GM21515 (cell line): Measurements from ENCODE around the gene RNF214.
"Not testable (repeated sequence)": the region's sequence is repeated elsewhere in the genome, so short reads cannot be mapped to it uniquely, and the experiment has no call there.

Experiments
- ATAC-seq: cut with Tn5 transposase; IDR thresholded peaks from one replicate; pipeline ENCODE4 v1.9.1; 2021; ENCODE audit not compliant: unreplicated experiment

The RNF214 gene

DNA sequence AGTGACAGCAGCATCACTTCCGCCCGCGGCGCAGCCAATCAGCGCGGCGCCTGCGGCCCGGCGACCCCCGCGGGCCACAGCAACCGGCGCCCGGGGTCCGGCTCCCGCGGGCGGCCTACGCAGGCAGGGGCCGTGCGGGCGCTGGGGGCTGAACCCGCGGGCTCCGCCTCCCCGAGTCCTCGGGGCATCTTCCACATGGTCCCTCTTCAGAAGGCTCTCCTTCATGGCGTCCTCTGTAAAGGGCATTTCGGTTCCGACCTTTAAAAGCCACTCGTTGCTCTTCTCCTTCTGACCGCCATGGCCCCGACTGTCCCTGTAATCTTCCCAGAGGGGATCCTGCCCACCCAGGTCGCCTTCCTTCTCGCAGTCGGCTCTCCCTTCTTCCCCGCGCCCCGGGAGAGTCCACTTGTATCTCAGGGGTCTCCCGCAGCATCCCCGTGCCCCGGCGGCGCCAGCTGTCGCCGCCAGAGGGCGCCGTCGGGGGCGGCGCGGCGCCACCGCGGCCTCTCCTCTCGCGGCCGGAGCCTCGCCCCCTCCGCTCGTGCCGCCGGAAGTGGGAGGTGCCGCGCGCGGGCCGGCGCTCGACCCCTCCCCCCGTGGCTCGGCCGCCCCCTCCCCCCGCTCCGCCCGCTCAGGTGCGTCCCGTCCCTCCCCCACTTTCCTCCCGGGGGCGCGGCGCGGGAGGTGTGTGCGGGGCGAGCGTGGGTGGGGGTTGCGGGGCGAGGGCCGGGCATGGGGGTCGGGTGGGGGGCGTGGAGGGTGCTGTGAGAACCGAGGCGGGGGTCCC lies at the start of gene RNF214:
RNF214 (plus strand) TSS at position 580 of the 787 bp plus-strand sequence. CDS start 1,602 bp downstream, outside the sequence.
- ATAC-seq = peak; percentile 67

DNA sequence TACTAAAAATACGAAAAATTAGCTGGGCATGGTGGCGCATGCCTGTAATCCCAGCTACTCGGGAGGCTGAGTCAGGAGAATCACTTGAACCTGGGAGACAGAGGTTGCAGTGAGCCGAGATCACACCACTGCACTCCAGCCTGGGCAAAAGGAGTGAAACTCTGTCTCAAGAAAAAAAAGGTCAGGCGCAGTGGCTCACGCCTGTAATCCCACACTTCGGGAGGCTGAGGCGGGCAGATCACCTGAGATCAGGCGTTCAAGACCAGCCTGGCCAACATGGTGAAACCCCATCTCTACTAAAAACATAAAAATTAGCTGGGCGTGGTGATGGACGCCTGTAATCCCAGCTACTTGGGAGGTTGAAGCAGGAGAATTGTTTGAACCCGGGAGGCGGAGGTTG lies 49.3 kb upstream of the RNF214 start:
- not testable (repeated sequence) for ATAC-seq

GRCh38 chr11:117183724-117184349 lies 48.6 kb upstream of the RNF214 start:
- no peak for ATAC-seq

GRCh38 chr11:117185736-117186430 lies 46.6 kb upstream of the RNF214 start:
- ATAC-seq = no peak

DNA sequence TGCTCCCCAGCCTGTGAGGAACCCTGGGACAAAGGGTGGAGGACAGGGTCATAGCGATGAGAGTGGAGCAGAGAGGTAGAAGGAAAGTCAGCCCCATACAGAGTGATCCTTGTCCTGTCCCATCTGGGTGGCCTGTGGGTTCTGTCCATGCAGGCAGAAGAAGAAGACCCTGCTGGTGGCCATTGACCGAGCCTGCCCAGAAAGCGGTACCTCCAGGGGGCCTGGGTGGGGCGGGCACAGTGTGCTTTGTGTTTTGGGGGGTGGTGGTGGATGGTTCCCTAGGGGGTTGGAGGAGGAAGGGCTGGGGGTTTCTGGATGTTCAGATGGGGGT lies 46.1 kb upstream of the RNF214 start:
- ATAC-seq = no peak

DNA sequence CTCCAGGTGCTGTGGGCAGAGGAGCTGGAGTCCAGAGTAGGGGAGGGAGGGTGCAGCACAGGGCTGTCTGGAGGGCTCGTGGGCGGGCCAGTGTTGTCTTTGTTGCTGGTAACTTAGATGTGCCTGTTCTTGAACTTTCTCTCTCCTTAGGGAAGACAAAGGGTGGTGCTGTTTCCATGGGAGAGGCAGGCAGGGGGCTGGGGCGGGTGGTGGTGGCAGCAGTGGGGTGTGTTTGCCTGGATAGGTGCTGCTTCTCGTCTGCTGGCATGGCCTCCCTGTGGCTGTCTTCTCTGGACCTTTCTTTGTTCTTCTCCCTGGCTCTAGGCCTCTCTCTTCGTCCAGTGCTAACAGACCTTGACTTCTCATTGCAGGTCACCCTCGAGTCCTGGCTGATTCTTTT lies 45.5 kb upstream of the RNF214 start:
- ATAC-seq = no peak

DNA sequence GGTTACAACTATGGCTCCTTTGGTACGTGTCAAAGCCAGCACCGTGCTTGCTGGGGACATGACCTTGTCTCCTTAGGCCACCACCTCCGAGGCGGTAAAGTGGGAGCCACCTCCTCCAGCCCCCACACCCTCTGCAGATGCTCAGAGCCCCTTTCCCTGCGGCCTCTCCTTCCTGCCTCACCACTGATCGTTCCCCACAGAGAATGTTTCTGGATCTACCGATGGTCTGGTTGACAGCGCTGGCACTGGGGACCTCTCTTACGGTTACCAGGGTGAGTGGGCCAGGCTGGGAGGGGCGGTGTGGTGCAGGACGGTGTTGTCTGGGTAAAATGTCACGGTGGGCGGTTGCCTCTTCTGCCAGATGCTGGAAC lies 45.1 kb upstream of the RNF214 start:
- ATAC-seq = no peak

DNA sequence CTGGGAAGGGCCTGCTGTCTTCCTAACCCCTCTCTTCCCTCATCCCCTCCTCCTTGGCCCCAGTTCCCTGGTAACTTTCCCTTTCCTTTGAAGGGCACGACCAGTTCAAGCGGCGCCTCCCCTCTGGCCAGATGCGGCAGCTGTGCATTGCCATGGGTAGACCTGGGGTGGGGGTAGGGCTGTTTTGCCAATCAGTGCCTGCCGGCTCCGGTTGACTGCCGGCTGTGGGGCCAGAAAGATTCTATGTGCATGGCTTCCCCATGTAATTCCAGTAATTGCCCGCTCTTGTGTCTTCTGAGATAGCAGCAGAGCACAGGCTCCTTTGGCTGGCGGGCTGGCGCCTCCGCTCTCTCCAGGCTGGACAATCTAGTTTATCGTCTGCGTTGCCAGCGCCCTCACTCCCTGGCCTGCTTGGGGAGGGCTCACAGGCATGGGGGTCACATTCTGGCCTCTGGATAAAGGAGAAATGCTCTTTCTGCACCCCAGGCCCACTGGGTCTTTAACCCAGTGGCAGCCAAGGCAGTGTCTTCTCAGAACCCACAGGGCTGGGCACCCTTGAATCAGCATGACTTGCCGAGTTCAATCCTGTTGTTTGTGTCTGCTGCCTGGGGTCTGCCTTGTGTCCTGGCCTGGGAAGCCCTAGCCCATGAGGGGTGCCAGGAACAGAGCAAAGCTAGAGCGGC lies 44.5 kb upstream of the RNF214 start:
- ATAC-seq = no peak

GRCh38 chr11:117188620-117189081 lies 43.8 kb upstream of the RNF214 start:
- no peak for ATAC-seq

GRCh38 chr11:117189191-117189940 lies 43.1 kb upstream of the RNF214 start:
- peak; percentile 51 for ATAC-seq

GRCh38 chr11:117189941-117190544 lies 42.4 kb upstream of the RNF214 start:
- no peak for ATAC-seq

DNA sequence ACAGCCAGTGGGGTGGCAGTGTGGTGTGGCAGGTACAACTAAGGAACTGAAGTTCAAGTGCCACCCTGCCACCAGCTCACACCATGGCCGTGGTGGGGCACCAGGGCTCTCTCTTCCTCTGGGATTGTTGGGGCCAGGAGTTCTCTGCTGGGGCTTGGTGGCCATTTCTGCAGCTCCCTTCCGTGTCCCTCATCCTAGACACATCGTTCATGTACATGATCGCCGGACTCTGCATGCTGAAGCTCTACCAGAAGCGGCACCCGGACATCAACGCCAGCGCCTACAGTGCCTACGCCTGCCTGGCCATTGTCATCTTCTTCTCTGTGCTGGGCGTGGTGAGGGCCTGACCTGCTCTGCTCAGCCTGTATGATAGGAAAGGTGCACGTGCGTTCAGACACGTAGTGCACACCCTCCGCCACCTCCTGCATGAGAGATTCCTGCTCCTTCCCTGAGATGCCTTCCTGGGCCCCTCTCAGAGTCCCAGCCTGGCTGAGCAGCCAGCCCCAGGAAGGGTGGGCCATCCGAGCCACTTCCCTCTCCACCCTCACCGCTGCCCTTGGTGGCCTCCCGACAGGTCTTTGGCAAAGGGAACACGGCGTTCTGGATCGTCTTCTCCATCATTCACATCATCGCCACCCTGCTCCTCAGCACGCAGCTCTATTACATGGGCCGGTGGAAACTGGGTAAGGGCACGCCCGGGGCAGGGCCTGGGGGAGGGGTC lies 40.6 kb upstream of the RNF214 start:
- no peak for ATAC-seq

DNA sequence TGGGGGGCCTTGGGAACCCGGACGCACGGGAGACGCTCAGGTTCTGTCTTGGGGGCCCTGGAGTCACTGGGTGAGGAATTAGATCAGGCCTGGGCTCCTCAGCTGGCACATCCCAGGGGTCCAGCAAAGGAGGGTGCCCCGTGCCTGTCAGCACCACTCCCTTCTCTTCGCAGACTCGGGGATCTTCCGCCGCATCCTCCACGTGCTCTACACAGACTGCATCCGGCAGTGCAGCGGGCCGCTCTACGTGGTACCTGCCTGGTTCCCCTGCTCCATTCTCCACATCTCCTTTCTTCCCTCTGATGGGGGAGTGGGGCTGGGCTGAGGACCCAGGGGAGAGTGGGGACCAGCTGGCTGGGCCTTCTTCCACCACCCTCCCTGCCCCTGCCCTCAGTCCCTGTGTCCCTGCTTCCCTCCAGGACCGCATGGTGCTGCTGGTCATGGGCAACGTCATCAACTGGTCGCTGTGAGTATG lies 40.0 kb upstream of the RNF214 start:
- no peak for ATAC-seq

DNA sequence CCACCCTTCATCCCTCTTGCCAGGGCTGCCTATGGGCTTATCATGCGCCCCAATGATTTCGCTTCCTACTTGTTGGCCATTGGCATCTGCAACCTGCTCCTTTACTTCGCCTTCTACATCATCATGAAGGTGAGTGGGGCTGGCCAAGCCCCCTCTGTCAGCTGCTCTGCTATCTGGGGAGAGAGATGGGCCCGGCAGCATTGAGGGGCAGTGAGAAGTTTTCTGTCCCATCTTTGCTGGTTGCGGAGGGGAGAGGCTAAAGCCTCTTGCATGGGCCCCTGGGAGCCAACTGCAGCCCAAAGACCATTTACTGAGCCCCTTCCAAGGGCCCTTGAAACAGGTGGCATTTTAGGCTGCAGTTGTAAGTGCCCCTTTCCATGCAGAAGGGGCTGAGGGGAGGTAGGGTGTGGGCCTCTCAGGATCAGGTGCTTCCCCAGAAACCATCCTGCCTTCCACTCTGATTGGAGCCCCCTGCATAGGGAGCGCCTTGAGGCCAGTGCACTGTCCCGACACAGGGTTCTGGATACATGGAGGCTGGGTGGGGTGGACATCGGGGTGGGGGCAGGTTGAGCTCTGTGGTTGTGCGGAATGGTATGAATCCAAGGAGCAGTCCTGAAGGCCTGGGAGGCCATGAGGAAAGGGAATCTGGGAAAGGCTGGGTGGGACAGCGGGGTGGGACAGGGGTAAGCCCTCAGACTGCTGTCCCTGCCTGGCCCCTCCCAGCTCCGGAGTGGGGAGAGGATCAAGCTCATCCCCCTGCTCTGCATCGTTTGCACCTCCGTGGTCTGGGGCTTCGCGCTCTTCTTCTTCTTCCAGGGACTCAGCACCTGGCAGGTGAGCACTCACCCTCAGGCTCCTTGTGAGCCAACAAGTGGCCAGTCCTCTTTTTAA lies 39.1 kb upstream of the RNF214 start:
- no peak for ATAC-seq

- ATAC-seq = no peak
Measured at GRCh38 chr11:117194267-117194666, 38.2 kb upstream of the RNF214 start.

DNA sequence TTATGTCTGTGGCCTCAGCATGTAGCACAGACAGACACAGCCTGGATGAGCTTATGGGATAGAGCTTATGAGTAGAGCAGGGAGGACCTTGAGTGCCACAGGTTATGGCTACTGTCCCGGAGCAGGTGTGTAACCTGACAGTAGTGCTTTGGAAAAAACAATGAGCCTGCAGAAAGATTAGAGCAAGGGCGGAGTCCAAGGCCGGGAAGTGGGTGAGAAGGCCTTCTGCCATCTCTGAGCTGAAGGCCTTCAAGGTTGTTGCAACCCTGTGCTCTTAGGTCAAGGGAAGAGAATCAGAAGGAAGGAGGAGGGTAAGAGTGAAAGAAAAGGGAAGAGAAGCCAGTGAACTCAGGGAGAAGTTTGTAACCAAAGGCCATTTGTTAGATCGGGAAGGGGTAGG lies 37.2 kb upstream of the RNF214 start:
- ATAC-seq = no peak

DNA sequence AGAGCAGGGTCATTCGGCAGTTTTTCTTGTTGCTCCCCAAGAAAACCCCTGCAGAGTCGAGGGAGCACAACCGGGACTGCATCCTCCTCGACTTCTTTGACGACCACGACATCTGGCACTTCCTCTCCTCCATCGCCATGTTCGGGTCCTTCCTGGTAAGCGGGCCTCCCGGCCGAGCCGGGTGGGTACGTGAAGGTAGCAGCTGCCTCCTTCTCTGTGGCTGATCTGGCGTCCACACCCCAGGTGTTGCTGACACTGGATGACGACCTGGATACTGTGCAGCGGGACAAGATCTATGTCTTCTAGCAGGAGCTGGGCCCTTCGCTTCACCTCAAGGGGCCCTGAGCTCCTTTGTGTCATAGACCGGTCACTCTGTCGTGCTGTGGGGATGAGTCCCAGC lies 36.7 kb upstream of the RNF214 start:
- ATAC-seq = no peak

- no peak for ATAC-seq
Measured at GRCh38 chr11:117197006-117197405, 35.5 kb upstream of the RNF214 start.
